ENCODE data around the gene KLF15.
"Not testable (repeated sequence)": the region's sequence is repeated elsewhere in the genome, so short reads cannot be mapped to it uniquely, and the experiment has no call there.

The KLF15 gene

DNA sequence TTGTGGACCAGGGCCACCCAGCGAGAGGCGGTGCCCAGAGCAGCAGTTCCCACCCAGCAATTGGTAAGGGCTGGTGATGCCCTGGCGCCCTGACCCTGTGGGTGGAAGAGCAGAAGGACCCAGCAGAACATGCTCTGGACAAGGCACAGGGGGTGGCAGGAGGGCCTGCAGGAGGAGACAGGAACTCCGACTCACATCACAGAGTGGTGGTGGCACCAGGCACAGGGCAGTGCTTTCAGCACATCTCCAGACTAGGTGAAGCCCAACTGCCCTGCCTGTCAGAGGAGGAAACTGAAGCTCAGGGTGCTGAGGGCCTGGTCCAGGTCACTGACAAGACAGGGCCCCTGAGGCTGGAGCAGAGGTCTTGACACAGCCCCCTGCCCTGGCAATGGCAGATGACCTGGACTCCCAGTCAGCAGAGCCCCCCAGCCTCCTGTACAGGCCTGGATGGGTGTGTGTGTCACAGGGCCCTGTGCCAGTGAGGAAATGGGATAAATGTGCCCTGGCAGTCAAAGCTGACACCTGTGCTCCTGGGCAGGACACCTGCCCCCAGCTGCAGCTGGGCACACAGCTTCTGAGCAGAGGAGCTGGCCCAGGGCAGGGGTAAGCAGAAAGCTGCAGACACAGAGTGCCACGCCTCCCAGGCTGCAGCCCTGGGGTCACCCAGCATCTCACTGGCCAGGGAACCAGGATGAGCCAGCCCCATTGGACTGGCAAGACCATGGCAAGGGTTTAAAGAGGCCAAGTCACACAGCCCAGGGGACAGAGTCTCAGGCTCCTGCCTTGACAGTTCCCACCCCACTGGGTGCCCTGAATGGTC is 11.4 kb downstream of the KLF15 start:
- DNase-seq = no peak

- no peak for DNase-seq
Observed at GRCh38 chr3:126345231-126345630, 12.0 kb downstream of the KLF15 start.

DNA sequence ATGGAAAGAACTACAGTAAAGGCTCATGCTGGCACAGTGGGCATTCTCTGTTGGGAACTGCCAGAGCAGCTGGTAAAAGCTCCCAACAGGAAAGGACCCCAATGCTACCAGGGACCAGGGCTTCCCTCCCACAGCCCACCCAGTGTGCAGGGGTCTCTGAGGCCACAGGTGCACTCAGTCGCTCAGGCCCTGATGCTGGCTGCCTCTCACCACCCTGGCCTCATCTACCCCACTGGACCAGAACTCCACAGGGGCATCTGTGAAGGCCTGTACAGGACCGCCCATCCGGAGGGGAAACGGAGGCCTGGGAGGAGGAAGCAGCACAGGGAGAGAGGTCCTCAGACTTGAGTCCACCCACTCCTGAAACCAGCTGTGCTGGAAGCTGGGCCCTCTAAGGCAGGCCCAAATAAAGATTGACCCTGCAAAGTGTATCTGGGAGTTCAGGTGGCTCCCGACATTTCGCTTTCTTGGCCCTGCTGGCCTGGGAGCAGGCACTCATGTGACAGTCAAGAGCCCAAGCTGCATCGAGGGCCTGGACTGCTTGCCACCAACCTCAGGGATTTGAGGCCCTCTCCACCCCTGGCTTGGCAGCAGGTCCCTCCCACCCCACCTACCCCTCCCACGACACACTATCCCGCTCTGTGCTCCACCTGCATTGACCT is 12.7 kb downstream of the KLF15 start:
- DNase-seq = no peak

- no peak for DNase-seq
Observed at GRCh38 chr3:126343649-126344035, 13.6 kb downstream of the KLF15 start.

GRCh38 chr3:126342991-126343648 is 14.1 kb downstream of the KLF15 start:
- DNase-seq = no peak

GRCh38 chr3:126342211-126342610 is 15.0 kb downstream of the KLF15 start:
- DNase-seq = no peak

DNA sequence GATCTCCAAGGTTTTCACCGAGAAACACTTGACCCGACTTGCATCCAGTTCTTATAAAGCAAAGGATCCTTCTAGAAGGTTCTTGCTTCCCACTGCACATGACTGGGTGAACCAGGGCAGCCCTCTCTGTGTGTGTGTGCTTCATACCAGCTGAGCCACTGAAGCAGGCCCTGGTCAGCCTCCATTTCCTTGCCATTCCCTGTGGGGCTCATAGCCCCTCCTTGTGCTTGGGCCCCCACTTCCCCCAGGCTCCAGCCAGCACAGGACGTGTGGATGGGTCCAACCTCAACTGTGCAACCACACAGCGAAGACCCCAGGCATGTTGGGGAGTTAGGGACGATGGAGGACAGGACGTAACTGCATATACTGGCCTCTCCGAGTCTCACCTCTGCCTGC is 15.5 kb downstream of the KLF15 start:
- no peak for DNase-seq

GRCh38 chr3:126340943-126341754 is 16.1 kb downstream of the KLF15 start:
- DNase-seq = no peak

GRCh38 chr3:126340596-126340942 is 16.6 kb downstream of the KLF15 start:
- no peak for DNase-seq

DNA sequence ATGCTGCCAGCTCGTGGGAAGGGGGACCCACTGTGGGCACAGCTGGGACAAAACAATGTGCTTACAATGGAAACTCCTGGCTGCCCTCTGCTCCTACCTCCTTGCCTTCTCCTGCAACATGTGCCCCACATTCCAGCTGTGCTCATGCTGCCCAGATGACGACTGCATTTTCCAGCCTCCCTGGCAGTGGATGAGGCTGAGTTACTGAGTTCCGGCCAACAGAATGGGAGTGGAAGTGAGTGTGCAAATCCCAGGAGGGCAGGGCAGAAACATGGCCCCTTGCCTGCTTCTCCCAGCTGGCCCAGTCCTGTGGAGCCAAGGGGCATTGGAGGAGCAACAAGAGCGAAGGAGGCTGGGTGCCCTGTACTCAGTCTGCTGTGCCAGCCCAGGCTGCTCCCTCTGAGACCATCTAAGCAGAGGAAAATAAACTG is 17.1 kb downstream of the KLF15 start:
- DNase-seq = no peak

DNA sequence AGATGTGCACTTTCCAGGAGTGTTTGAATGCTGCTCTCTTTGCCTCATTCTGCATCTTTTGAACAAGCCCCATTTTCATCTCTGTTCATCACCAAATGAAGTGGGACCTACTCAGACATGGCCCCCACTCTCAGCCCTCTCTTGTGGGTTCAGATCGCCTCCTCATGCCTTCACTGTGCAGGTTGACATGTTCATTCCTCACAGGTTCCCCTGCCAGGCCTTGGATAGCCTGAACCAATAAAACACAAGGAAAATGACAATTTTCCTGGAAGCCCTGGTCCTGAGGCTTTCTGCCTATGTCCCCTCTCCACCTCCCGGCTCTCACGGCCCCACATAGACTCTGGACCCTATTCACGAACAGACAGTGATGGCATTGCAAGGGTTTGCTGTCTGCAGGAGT is 17.7 kb downstream of the KLF15 start:
- DNase-seq = no peak

DNA sequence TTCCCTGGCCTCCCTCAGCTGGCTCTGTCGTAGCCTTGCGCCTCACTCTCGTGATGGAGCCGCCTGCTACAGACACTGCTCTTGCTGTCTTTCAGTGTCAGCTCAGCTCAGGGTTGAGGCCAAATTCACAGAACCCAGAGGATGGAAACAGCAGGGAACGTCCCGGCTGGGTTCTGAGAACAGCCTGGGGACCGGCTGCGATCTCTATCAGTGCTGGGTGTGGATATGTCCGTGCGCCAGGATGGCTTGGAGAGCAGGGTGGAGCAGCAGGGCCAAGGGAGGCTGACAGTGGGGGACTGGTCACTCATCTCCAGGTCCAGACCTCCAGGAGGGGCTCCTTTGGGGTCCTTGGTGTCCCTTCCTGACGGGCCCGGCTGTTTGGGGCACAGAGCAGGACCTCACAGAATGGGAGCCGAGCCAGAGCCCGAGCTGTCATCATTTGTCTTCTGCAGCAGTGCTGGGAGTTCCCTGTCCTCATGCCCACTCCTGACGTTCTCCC is 18.4 kb downstream of the KLF15 start:
- DNase-seq = no peak

DNA sequence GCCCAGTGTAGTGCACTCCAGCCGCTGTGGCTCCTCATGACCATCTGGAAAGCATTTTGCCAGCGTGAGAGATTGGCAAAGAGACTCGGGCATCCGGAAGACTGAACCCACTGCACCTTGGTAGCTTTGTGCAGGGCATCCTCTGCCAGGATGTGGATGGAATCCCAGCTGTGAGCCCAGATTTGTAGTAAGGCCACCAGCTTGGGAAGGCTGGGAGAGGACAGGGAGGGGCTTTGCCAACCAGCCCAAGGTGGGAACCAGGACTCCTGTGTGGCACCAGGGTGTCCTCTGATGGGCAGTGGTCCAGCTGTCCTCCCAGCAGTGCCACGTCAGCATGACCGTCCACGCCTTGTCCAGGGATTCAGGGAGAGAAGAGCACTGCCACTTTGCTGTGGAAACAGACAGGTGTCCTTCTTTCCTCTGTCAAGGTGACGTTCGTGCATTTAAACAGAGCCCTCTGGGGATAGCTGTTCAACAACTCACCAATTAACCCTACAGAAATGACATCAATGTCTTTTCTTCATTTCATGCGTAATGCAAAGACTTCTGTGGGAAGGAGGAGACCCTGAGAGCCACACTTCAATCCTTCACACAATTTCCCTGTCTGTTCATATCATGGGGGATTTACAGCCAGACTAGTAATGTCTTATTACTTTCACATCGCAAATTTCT is 19.1 kb downstream of the KLF15 start:
- no peak for DNase-seq

GRCh38 chr3:126331812-126332336 is 25.3 kb downstream of the KLF15 start:
- not testable (repeated sequence) for DNase-seq

- no peak for DNase-seq
Observed at GRCh38 chr3:126329927-126330725, 27.1 kb downstream of the KLF15 start.

GRCh38 chr3:126326629-126327028 is 30.6 kb downstream of the KLF15 start:
- DNase-seq = no peak

- DNase-seq = no peak
Observed at GRCh38 chr3:126322181-126322967, 34.8 kb downstream of the KLF15 start.

GRCh38 chr3:126321490-126321889 is 35.7 kb downstream of the KLF15 start:
- no peak for DNase-seq

GRCh38 chr3:126320517-126321293 is 36.5 kb downstream of the KLF15 start:
- DNase-seq = no peak

Measured in DMS79 (cell line).